Omental fat pad (tissue), 4 donors: ENCODE results near the gene OR2AK2. TPM values are rescaled to one million over a fixed set of nuclear protein-coding genes. Genes with fewer than 3 reads are reported as not detected.

Experiments used
- ATAC-seq: fragments of 150-250 bp; one replicate; pipeline ENCODE4 v1.9.1; 2016; ENCODE audit warnings: mild to moderate bottlenecking, moderate library complexity; ENCODE audit not compliant: low FRiP score
- DNase-seq: peaks from one replicate; pipeline ENCODE4 v3.0.0-alpha.2; 2019; ENCODE audit warnings: low spot score
- total RNA-seq, 4 donors: library from RNA; depleted of rRNA; stranded (reverse); fragments of >200 nt; gene quantifications; one replicate each; pipeline ENCODE4 v1.1.0, GENCODE V29; 2016
- TF ChIP-seq, protein P1 (sequence below), 3 donors: fragments of 450-650 bp; IDR thresholded peaks; one replicate each; pipeline ENCODE4 v1.5.1; 2016 to 2017; ENCODE audit warnings: antibody characterized with exemption in 3 of 3, mild to moderate bottlenecking in 3 of 3, moderate library complexity in 2 of 3

OR2AK2 gene, protein sequence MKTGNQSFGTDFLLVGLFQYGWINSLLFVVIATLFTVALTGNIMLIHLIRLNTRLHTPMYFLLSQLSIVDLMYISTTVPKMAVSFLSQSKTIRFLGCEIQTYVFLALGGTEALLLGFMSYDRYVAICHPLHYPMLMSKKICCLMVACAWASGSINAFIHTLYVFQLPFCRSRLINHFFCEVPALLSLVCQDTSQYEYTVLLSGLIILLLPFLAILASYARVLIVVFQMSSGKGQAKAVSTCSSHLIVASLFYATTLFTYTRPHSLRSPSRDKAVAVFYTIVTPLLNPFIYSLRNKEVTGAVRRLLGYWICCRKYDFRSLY
- not detected for total RNA-seq

DNA sequence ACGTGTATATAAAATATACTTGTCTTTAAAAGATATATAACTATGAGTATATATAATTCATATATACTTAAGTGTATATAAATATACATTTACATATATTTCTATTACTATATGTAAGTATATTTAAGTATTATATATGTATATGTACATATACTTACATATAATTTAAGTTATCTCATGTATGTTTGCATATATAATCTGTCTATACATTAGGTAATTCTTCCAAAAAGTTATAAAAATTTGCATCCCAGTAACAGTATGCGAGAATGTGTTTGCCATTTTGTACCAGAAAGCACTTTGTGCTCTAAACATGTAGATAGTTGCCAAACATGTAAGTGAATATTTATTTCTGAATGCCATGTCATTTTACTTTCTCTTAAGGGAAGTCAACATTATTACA lies at the start of gene OR2AK2:
Gene OR2AK2 (plus strand): TSS at position 301 of the 400 bp plus-strand sequence. CDS start 144 bp downstream, outside the sequence.
- TF ChIP-seq, protein P1, sequence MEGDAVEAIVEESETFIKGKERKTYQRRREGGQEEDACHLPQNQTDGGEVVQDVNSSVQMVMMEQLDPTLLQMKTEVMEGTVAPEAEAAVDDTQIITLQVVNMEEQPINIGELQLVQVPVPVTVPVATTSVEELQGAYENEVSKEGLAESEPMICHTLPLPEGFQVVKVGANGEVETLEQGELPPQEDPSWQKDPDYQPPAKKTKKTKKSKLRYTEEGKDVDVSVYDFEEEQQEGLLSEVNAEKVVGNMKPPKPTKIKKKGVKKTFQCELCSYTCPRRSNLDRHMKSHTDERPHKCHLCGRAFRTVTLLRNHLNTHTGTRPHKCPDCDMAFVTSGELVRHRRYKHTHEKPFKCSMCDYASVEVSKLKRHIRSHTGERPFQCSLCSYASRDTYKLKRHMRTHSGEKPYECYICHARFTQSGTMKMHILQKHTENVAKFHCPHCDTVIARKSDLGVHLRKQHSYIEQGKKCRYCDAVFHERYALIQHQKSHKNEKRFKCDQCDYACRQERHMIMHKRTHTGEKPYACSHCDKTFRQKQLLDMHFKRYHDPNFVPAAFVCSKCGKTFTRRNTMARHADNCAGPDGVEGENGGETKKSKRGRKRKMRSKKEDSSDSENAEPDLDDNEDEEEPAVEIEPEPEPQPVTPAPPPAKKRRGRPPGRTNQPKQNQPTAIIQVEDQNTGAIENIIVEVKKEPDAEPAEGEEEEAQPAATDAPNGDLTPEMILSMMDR (IDR thresholded peaks at IDR 0.05), result no peak
- ATAC-seq, result no peak
- DNase-seq, result no peak

DNA sequence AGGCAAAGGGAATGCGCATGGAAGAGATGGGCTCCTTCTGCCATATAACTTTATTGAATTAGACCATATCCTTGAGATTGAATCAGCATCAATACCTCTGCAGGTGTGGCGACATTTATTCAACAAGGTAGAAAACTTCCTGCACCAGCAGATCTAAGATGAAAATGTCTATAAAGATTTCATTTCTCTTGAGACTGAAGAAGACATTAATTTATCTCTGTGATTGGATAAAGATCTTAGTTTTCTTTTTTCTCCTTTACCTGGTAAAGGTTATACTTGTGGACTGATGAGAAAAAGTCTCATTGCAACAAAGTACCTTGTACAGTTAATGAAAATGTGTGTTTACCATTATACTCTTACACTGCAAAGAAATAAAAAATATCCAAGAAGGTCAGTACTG lies 45.1 kb upstream of the OR2AK2 start, which contains the start of gene OR2T8:
Gene OR2T8 (plus strand): TSS at position 301 of the 400 bp plus-strand sequence. CDS start 766 bp downstream, outside the sequence.
- ATAC-seq (no peak), DNase-seq (no peak)
- TF ChIP-seq, protein P1 (IDR thresholded peaks at IDR 0.05), result no peak

DNA sequence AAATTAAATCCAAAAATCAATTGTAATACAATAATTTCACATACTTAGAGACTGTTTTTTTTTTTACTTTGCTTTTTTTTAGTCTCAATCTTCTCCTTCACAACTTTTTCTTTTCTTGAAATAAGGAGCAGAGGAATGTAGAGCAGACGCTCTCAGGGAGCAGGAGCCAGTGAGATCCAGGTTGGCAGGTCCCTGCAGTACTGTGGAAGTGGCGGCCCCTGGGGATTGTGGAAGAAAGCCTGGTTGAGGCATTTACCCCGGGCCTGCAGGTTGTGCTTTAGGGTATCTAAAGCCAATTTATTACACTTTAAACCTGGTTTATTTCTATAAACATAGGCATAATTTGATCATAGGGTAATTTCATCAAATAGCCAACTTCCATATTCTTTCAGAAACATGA lies 41.1 kb upstream of the OR2AK2 start:
- TF ChIP-seq, protein P1 (IDR thresholded peaks at IDR 0.05), result no peak
- DNase-seq (no peak), ATAC-seq (no peak)

DNA sequence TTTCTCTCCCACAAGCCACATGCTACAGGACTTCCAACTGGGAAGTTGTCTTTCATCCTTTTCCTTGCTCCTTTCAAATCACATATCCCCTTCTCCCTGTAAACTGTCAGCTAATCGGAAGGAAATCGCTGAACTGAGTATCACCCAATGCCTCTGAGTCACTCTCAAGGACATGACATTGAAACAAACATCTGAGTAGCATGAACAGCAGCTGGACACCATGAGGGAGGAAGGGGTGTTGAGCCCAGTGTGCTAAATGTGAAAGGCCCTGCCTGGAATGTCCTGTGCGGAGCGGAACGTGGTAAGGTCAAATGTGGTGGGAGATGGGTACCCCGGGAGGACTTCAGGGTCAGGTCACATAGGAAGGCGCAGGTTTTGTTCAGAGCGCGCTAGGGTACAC lies 40.2 kb upstream of the OR2AK2 start, which contains the start of gene OR2AJ1:
Gene OR2AJ1 (plus strand): TSS at position 22 of the 400 bp plus-strand sequence. CDS start 8,880 bp downstream, outside the sequence.
- TF ChIP-seq, protein P1 (IDR thresholded peaks at IDR 0.05), result no peak
- ATAC-seq, result no peak
- no peak for DNase-seq

DNA sequence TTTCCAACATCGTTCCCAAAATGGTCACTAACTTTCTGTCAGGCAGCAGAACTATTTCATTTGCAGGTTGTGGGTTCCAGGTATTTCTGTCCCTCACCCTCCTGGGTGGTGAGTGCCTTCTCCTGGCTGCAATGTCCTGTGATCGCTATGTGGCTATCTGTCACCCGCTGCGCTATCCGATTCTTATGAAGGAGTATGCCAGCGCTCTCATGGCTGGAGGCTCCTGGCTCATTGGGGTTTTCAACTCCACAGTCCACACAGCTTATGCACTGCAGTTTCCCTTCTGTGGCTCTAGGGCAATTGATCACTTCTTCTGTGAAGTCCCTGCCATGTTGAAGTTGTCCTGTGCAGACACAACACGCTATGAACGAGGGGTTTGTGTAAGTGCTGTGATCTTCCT lies 31.0 kb upstream of the OR2AK2 start:
- ATAC-seq (no peak), DNase-seq (no peak)
- TF ChIP-seq, protein P1 (IDR thresholded peaks at IDR 0.05), result no peak

DNA sequence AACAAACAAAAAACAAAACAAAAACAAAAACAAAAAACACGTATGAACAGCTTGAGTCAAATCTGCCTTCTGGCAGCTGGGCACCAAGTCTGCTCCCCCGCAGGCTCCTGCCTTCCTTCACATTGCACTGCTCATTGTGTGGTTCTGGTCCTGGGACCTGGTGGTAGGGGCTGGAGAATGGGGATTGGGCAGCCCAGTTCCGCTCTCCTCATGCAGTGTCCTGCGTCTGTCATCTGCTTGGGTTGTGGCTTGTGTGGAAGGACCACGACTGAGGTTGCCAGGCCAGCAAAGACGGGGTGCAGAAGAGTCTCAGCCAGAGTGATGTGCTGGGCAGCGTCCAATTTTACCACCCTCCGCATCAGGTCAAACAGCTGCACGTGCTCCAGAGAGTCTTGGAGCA lies 29.3 kb upstream of the OR2AK2 start:
- ATAC-seq (no peak), DNase-seq (no peak)
- TF ChIP-seq, protein P1 (IDR thresholded peaks at IDR 0.05), result no peak

DNA sequence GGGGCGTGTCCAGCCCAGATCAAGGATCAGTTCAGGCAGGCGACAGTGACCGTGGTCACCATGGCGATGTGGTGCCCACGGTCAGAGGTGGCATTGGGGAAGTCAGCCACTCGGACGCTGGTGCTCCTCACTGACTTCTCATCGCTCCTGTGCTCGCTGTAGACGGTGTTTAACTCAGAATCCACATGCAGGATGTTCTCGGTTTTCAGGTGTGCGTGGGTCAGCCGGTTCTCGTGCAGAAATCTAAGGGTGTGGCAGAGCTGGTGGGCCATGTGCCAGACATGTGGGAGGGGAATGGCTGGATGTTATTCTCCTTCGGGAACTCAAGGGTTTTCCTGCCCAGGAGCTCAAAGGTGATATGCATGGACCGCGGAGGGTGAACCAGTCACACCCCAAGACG lies 28.6 kb upstream of the OR2AK2 start:
- TF ChIP-seq, protein P1 (IDR thresholded peaks at IDR 0.05), result no peak
- ATAC-seq, result no peak
- DNase-seq, result no peak

DNA sequence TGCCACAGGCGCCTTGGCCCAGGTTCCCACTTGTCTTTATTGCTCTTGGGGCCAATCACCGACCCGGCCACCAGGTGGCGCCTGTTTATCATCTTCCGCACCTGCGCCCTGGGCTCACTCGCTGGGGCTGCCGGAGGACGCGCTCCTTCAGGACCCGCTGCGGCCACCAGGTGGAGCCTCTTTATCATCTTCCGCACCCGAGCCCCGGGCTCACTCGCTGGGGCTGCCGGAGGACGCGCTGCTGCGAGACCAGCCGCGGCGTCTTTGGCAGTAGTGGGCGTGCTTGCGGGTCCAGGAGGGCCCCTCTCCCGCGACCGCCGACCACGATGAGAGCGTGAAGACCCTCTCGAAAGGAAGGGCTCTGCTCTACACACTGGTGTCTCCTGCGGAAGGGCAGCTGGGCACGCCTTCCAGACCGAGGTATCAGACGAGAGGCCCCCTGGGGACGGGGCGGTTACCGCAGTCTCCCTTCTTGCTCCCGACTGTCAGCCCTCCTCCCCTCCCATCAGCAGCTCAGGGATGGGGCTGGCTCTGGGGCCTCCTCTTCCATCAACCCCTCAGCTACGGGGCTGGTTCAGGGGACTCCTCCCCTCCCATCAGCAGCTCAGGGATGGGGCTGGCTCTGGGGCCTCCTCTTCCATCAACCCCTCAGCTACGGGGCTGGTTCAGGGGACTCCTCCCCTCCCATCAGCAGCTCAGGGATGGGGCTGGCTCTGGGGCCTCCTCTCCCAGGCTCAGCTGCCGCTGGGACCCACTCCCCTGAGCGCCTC lies 27.9 kb upstream of the OR2AK2 start:
- peak; percentile 64 for ATAC-seq
- DNase-seq, result peak; percentile 36
